ENCODE measurements around the gene PAIP2.

PAIP2 gene

GRCh38 chr5:139381837-139382761 is 40.4 kb downstream of the PAIP2 start:
- TF ChIP-seq, protein P1, sequence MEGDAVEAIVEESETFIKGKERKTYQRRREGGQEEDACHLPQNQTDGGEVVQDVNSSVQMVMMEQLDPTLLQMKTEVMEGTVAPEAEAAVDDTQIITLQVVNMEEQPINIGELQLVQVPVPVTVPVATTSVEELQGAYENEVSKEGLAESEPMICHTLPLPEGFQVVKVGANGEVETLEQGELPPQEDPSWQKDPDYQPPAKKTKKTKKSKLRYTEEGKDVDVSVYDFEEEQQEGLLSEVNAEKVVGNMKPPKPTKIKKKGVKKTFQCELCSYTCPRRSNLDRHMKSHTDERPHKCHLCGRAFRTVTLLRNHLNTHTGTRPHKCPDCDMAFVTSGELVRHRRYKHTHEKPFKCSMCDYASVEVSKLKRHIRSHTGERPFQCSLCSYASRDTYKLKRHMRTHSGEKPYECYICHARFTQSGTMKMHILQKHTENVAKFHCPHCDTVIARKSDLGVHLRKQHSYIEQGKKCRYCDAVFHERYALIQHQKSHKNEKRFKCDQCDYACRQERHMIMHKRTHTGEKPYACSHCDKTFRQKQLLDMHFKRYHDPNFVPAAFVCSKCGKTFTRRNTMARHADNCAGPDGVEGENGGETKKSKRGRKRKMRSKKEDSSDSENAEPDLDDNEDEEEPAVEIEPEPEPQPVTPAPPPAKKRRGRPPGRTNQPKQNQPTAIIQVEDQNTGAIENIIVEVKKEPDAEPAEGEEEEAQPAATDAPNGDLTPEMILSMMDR (conservative IDR thresholded peaks at IDR 0.05), result no peak
- H3K27ac ChIP-seq, result no peak overlapping the region

GRCh38 chr5:139382807-139383206 is 41.2 kb downstream of the PAIP2 start:
- no peak overlapping the region for H3K27ac ChIP-seq
- TF ChIP-seq, protein P1 (conservative IDR thresholded peaks at IDR 0.05), result no peak

- TF ChIP-seq, protein P1 (conservative IDR thresholded peaks at IDR 0.05), result no peak
- H3K27ac ChIP-seq, result peak within 1 kb of the TSS; percentile 55
Observed at GRCh38 chr5:139383275-139383992, 41.8 kb downstream of the PAIP2 start, which contains the start of gene SLC23A1. SLC23A1 (minus strand) TSS chr5:139383297; CDS start chr5:139383253, 44 bp downstream.

DNA sequence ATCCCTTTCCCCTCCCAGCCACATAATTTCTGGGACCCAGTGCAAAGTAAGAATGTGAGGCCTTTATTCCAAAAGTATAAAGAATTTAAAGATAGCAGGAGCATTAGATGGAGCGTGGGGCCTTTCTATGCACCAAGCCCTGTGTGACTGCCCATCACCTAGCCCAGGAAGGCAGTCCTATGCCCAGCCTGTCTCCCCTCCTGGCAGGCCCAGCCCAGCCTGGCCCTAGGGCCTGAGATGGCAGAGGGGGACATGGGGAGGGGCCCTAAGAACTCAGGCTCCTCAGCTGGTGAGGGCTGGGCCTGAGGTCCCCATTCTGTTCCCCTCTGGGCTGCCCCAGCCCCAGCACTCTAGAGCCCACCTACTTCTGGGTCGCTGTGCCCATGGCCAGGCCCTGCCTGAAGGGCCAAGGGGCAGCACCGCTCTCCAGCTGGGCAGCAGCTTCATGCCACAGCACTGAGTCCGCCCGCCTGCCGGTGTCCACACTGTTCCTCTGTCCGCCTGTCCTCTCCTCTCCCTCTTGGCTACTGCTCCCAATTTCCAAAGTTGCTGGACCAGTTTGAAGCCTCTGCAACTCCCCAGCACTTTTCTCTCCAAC is 42.4 kb downstream of the PAIP2 start:
- H3K27ac ChIP-seq, result peak overlapping the region; percentile 55

GRCh38 chr5:139384591-139385051 is 43.0 kb downstream of the PAIP2 start:
- TF ChIP-seq, protein P1 (conservative IDR thresholded peaks at IDR 0.05), result no peak
- H3K27ac ChIP-seq, result peak overlapping the region; percentile 55

More for the DNA sequence above, 42.4 kb downstream of the PAIP2 start:
- TF ChIP-seq, protein P1 (conservative IDR thresholded peaks at IDR 0.05), result no peak

- TF ChIP-seq, protein P1 (conservative IDR thresholded peaks at IDR 0.05), result no peak
- peak overlapping the region; percentile 55; the same call in 1 of the 2 replicates for H3K27ac ChIP-seq
Observed at GRCh38 chr5:139385061-139386049, 43.7 kb downstream of the PAIP2 start.
